ENCODE results near the gene PEAK1. TPM values are rescaled to one million over a fixed set of nuclear protein-coding genes. Genes with fewer than 3 reads are reported as not detected.

The PEAK1 gene
- total RNA-seq, 1 experiment from 2014 or later: 18.4 TPM

GRCh38 chr15:77455696-77456321, 35.9 kb upstream of the PEAK1 start:
- DNase-seq: no peak
- POLR2A ChIA-PET: no interaction called here
- H3K27ac Mint-ChIP-seq (ENCODE audit: unreplicated experiment): no peak overlapping the region

GRCh38 chr15:77454951-77455350, 35.0 kb upstream of the PEAK1 start:
- no TSS peak for BruUV-seq (replicated peaks)
- no peak for DNase-seq
- H3K36me3 Mint-ChIP-seq (ENCODE audit: insufficient read depth, unreplicated experiment): peaks cover 6% of the 10 kb centered on the region
- intact Hi-C loops (cut with micrococcal nuclease; ENCODE audit: unreplicated experiment): no loop called here
- ChIA-PET POLR2A (no interaction called here), CTCF (no interaction called here)
- H3K4me1 ChIP-seq: no peaks in the 10 kb centered on the region
- H3K4me1 Mint-ChIP-seq (ENCODE audit: low read depth, unreplicated experiment): peaks cover 19% of the 10 kb centered on the region
- no peaks in the 10 kb centered on the region for H3K9me3 ChIP-seq
- TF ChIP-seq CTCF (IDR thresholded peaks at IDR 0.05; ENCODE audit: insufficient read depth in 1 of 2, low read depth in 1 of 2, low read length in 1 of 2, severe bottlenecking in 1 of 2, unreplicated experiment in 1 of 2): no peak
- no peaks in the 10 kb centered on the region for H3K27me3 ChIP-seq (replicated peaks; ENCODE audit: control insufficient read depth, insufficient read depth, low read length)
- no peak overlapping the region for H3K27ac Mint-ChIP-seq (ENCODE audit: unreplicated experiment)
- no peaks in the 10 kb centered on the region for H3K9me3 Mint-ChIP-seq (ENCODE audit: unreplicated experiment)
- no peak overlapping the region for H3K4me3 ChIP-seq (ENCODE audit: low read depth, low read length)
- no peaks in the 10 kb centered on the region for H3K36me3 ChIP-seq (ENCODE audit: control insufficient read depth, insufficient read depth, low read length)
- H3K4me3 Mint-ChIP-seq (ENCODE audit: unreplicated experiment): no peak overlapping the region
- no peaks in the 10 kb centered on the region for H3K27me3 Mint-ChIP-seq (ENCODE audit: insufficient read depth, unreplicated experiment)

More at GRCh38 chr15:77455696-77456321, 35.9 kb upstream of the PEAK1 start:
- intact Hi-C loops (cut with micrococcal nuclease; ENCODE audit: unreplicated experiment): no loop called here
- no peak for TF ChIP-seq CTCF (IDR thresholded peaks at IDR 0.05; ENCODE audit: insufficient read depth in 1 of 2, low read depth in 1 of 2, low read length in 1 of 2, severe bottlenecking in 1 of 2, unreplicated experiment in 1 of 2)
- H3K36me3 Mint-ChIP-seq (ENCODE audit: insufficient read depth, unreplicated experiment): peaks cover 13% of the 10 kb centered on the region
- Histone ChIP-seq H3K36me3 (ENCODE audit: control insufficient read depth, insufficient read depth, low read length) (no peaks in the 10 kb centered on the region), H3K4me3 (ENCODE audit: low read depth, low read length) (no peak overlapping the region), H3K9me3 (no peaks in the 10 kb centered on the region), H3K27me3 (replicated peaks; ENCODE audit: control insufficient read depth, insufficient read depth, low read length) (no peaks in the 10 kb centered on the region), H3K4me1 (no peaks in the 10 kb centered on the region)
- no peaks in the 10 kb centered on the region for H3K27me3 Mint-ChIP-seq (ENCODE audit: insufficient read depth, unreplicated experiment)
- no TSS peak for BruUV-seq (replicated peaks)
- CTCF ChIA-PET: no interaction called here
- H3K4me1 Mint-ChIP-seq (ENCODE audit: low read depth, unreplicated experiment): peaks cover 19% of the 10 kb centered on the region
- H3K4me3 Mint-ChIP-seq (ENCODE audit: unreplicated experiment): no peak overlapping the region
- H3K9me3 Mint-ChIP-seq (ENCODE audit: unreplicated experiment): no peaks in the 10 kb centered on the region

- H3K9me3 Mint-ChIP-seq (ENCODE audit: unreplicated experiment): no peaks in the 10 kb centered on the region
- POLR2A ChIA-PET: no interaction called here
- no TSS peak for BruUV-seq (replicated peaks)
- no peak overlapping the region for H3K4me3 ChIP-seq (ENCODE audit: low read depth, low read length)
- no peaks in the 10 kb centered on the region for H3K9me3 ChIP-seq
- no peak overlapping the region for H3K27ac Mint-ChIP-seq (ENCODE audit: unreplicated experiment)
- H3K4me1 Mint-ChIP-seq (ENCODE audit: low read depth, unreplicated experiment): peaks cover 19% of the 10 kb centered on the region
- TF ChIP-seq CTCF (IDR thresholded peaks at IDR 0.05; ENCODE audit: insufficient read depth in 1 of 2, low read depth in 1 of 2, low read length in 1 of 2, severe bottlenecking in 1 of 2, unreplicated experiment in 1 of 2): no peak
- no peaks in the 10 kb centered on the region for H3K27me3 Mint-ChIP-seq (ENCODE audit: insufficient read depth, unreplicated experiment)
- H3K36me3 ChIP-seq (ENCODE audit: control insufficient read depth, insufficient read depth, low read length): no peaks in the 10 kb centered on the region
- H3K36me3 Mint-ChIP-seq (ENCODE audit: insufficient read depth, unreplicated experiment): peaks cover 3% of the 10 kb centered on the region
- no peaks in the 10 kb centered on the region for H3K4me1 ChIP-seq
- no peaks in the 10 kb centered on the region for H3K27me3 ChIP-seq (replicated peaks; ENCODE audit: control insufficient read depth, insufficient read depth, low read length)
- CTCF ChIA-PET: interaction anchor here (0.7 kb wide), 1 partner anchor 89 kb away, joined by 3 read pairs; no protein-coding TSS in a partner anchor
- H3K4me3 Mint-ChIP-seq (ENCODE audit: unreplicated experiment): no peak overlapping the region
- intact Hi-C loops (cut with micrococcal nuclease; ENCODE audit: unreplicated experiment): no loop called here
- no peak for DNase-seq
Observed at GRCh38 chr15:77454265-77454664, 34.4 kb upstream of the PEAK1 start.
